SK-N-SH (cell line): ENCODE measurements around the gene TRPM3. TPM values are rescaled to one million over a fixed set of nuclear protein-coding genes. Genes with fewer than 3 reads are reported as not detected.

Experiments used
- CTCF ChIA-PET: fragments of 300-600, 350-600 bp; formaldehyde crosslinking; extraction: SDS; loops from one replicate; lab custom pipeline; 2021; lab: Yijun Ruan, JAX
- POLR2A ChIA-PET: fragments of 350-600 bp; sonication (Branson Sonifier 250); formaldehyde crosslinking; extraction: SDS; loops from one replicate; lab custom pipeline; 2020; ENCODE audit warnings: antibody characterized with exemption, inconsistent platforms; lab: Yijun Ruan, JAX
- DNase-seq: peaks from one replicate; pipeline ENCODE4 v3.0.0; 2012
- H2AFZ ChIP-seq: fragments of 200-600 bp; sonication (generic); 2 replicates; pipeline ENCODE4 v1.8.1; 2016; ENCODE audit warnings: antibody characterized with exemption, mild to moderate bottlenecking, low read depth
- H3F3A ChIP-seq: fragments of 200-600 bp; sonication (generic); replicated peaks from 2 replicates; pipeline ENCODE3; 2016; ENCODE audit warnings: antibody characterized with exemption, mild to moderate bottlenecking; ENCODE audit not compliant: insufficient read depth
- H3K27ac ChIP-seq, 2 experiments: fragments of 200-500 bp in 1 of 2; fragments of 200-600 bp in 1 of 2; sonication (Bioruptor generic) in 1 of 2; sonication (generic), shearing (Covaris generic) in 1 of 2; 2 replicates each; pipeline versions ENCODE4 v1.5.1 to v1.6.1; 2014 to 2016; ENCODE audit warnings: low read depth in 2 of 2, inconsistent platforms in 1 of 2, low read length in 1 of 2, mild to moderate bottlenecking in 1 of 2, mixed read lengths in 1 of 2
- H3K27me3 ChIP-seq: fragments of 200-600 bp; sonication (generic), shearing (Covaris generic); 2 replicates; pipeline ENCODE4 v1.6.1; 2016; ENCODE audit warnings: mixed run types; ENCODE audit not compliant: insufficient read depth
- H3K36me3 ChIP-seq, 2 experiments: fragments of 200-500 bp in 1 of 2; fragments of 200-600 bp in 1 of 2; sonication (Bioruptor generic) in 1 of 2; sonication (generic) in 1 of 2; replicated peaks in 1 of 2; 2 replicates each; pipeline versions ENCODE3 to v1.5.1; 2014 to 2016; ENCODE audit warnings: low read length in 1 of 2, mild to moderate bottlenecking in 1 of 2; ENCODE audit not compliant: insufficient read depth in 2 of 2, control insufficient read depth in 1 of 2
- H3K4me1 ChIP-seq, 2 experiments: fragments of 200-500 bp in 1 of 2; fragments of 200-600 bp in 1 of 2; sonication (Bioruptor generic) in 1 of 2; sonication (generic), shearing (Covaris generic) in 1 of 2; 2 replicates each; pipeline versions ENCODE4 v1.5.1 to v1.6.1; 2014 to 2016; ENCODE audit warnings: low read depth in 1 of 2, low read length in 1 of 2, mixed run types in 1 of 2; ENCODE audit not compliant: insufficient read depth in 2 of 2, control insufficient read depth in 1 of 2
- H3K4me2 ChIP-seq: fragments of 200-600 bp; sonication (generic), shearing (Covaris generic); 2 replicates; pipeline ENCODE4 v1.6.1; 2017; ENCODE audit warnings: mixed run types
- H3K4me3 ChIP-seq, 2 experiments: fragments of 200-500 bp in 1 of 2; fragments of 200-600 bp in 1 of 2; sonication (Bioruptor generic) in 1 of 2; sonication (generic), shearing (Covaris generic) in 1 of 2; 2 replicates each; pipeline versions ENCODE4 v1.5.1 to v1.8.1; 2014 to 2016; ENCODE audit warnings: low read depth in 2 of 2, inconsistent platforms in 1 of 2, low read length in 1 of 2, mild to moderate bottlenecking in 1 of 2, mixed read lengths in 1 of 2, moderate library complexity in 1 of 2
- H3K79me2 ChIP-seq: fragments of 200-600 bp; sonication (generic); 2 replicates; pipeline ENCODE4 v1.8.1; 2017; ENCODE audit warnings: mild to moderate bottlenecking; ENCODE audit not compliant: insufficient read depth
- H3K9ac ChIP-seq: fragments of 200-600 bp; sonication (generic); 2 replicates; pipeline ENCODE4 v1.6.1; 2017; ENCODE audit warnings: mixed run types
- H3K9me2 ChIP-seq: fragments of 200-600 bp; sonication (generic); 2 replicates; pipeline ENCODE4 v1.6.1; 2017; ENCODE audit warnings: mixed run types
- H3K9me3 ChIP-seq: fragments of 200-600 bp; sonication (generic); 2 replicates; pipeline ENCODE4 v1.6.1; 2017; ENCODE audit warnings: mixed run types, mild to moderate bottlenecking, moderate library complexity
- H4K20me1 ChIP-seq: fragments of 200-600 bp; sonication (generic); 2 replicates; pipeline ENCODE4 v1.6.1; 2017; ENCODE audit warnings: mild to moderate bottlenecking, mixed run types; ENCODE audit not compliant: insufficient read depth
- EZH2phosphoT487 ChIP-seq: fragments of 200-600 bp; sonication (generic); IDR thresholded peaks from 2 replicates; pipeline ENCODE4 v1.6.1; 2017; ENCODE audit warnings: low read depth, mixed run types, mild to moderate bottlenecking, antibody characterized with exemption, moderate library complexity, borderline replicate concordance
- FOSL2 ChIP-seq: IDR thresholded peaks from 2 replicates; pipeline ENCODE4 v1.4.0; 2012; ENCODE audit warnings: low read depth, mild to moderate bottlenecking, moderate library complexity, borderline replicate concordance
- FOXJ3 ChIP-seq: sonication (generic); formaldehyde crosslinking; IDR thresholded peaks from 2 replicates; pipeline ENCODE4 v1.5.1; 2020; ENCODE audit warnings: mild to moderate bottlenecking, missing genetic modification reagents
- FOXM1 ChIP-seq: IDR thresholded peaks from 2 replicates; pipeline ENCODE4 v1.4.0; 2012; ENCODE audit warnings: low read depth, mild to moderate bottlenecking
- GABPA ChIP-seq: IDR thresholded peaks from 2 replicates; pipeline ENCODE4 v1.4.0; 2012; ENCODE audit warnings: low read depth, mild to moderate bottlenecking
- GATA2 ChIP-seq: sonication (generic); formaldehyde crosslinking; IDR thresholded peaks from 2 replicates; pipeline ENCODE4 v1.5.0; 2020; ENCODE audit warnings: mild to moderate bottlenecking, missing genetic modification reagents
- JUND ChIP-seq: IDR thresholded peaks from 2 replicates; pipeline ENCODE4 v1.4.0; 2012
- MEF2A ChIP-seq: IDR thresholded peaks from 2 replicates; pipeline ENCODE4 v1.4.0; 2012; ENCODE audit warnings: low read depth, borderline replicate concordance
- MXI1 ChIP-seq: IDR thresholded peaks from 2 replicates; pipeline ENCODE4 v1.6.1; 2012; ENCODE audit warnings: mild to moderate bottlenecking, low read depth, low read length, improper control_type of control experiment
- NFIC ChIP-seq: IDR thresholded peaks from 2 replicates; pipeline ENCODE4 v1.4.0; 2012; ENCODE audit warnings: borderline replicate concordance
- RAD21 ChIP-seq: IDR thresholded peaks from 2 replicates; pipeline ENCODE4 v1.6.1; 2012; ENCODE audit warnings: mild to moderate bottlenecking, low read length
- RFX5 ChIP-seq: IDR thresholded peaks from 2 replicates; pipeline ENCODE4 v1.6.1; 2012; ENCODE audit warnings: mild to moderate bottlenecking, improper control_type of control experiment, low read length
- SIN3A ChIP-seq: IDR thresholded peaks from 2 replicates; pipeline ENCODE4 v1.6.1; 2012; ENCODE audit warnings: low read depth, mild to moderate bottlenecking, low read length, moderate library complexity, borderline replicate concordance
- SMC3 ChIP-seq: IDR thresholded peaks from 2 replicates; pipeline ENCODE4 v1.6.1; 2012; ENCODE audit warnings: low read depth, low read length, improper control_type of control experiment
- TCF12 ChIP-seq: IDR thresholded peaks from 2 replicates; pipeline ENCODE4 v1.4.0; 2012
- WGBS: methylation state at CpG from one replicate; pipeline ENCODE4 v1.1.6; 2017; ENCODE audit warnings: low lambda C conversion rate; 5-methylcytosine and 5-hydroxymethylcytosine counted together
- polyA plus RNA-seq, 3 experiments: library from polyadenylated mRNA; depleted of rRNA; stranded (reverse); fragments of >200 nt; gene quantifications; 2 replicates each; pipeline ENCODE4 v1.2.3, GENCODE V29; 2012
- TF ChIP-seq, protein P1 (sequence below): IDR thresholded peaks from 2 replicates; pipeline ENCODE4 v1.6.1; 2012; ENCODE audit warnings: mild to moderate bottlenecking, low read depth, low read length, moderate library complexity
- TF ChIP-seq, protein P2 (sequence below): IDR thresholded peaks from 2 replicates; pipeline ENCODE4 v1.4.0; 2012; ENCODE audit warnings: low read depth, borderline replicate concordance
- TF ChIP-seq, protein P3 (sequence below): IDR thresholded peaks from 2 replicates; pipeline ENCODE4 v1.4.0; 2012; ENCODE audit warnings: low read depth

TRPM3 gene
- polyA plus RNA-seq, 1 of the 3 experiments (the other 2 are of a cell fraction) = not detected

DNA sequence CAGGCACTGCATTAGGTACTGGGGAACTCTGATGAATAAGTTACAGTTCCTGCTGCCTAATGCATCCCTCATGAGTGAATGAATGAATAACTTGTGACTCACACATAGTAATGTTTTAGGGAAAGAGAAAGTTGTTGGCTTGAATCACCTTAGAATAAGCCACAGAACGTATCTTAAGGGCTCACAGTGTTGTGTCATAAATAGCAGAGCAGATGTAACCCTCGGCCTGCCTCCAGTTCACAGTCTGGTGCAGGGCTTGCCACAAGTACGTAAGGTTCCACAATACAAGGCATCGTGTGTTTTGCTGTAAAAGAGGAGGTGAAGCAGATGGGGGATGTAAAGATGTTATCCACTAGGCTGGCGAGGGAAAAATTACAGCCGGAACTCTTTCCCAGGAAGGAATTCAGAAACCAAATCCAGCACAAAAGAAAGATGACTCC is 218.7 kb downstream of the TRPM3 start (continued):
- TF ChIP-seq, protein P1, sequence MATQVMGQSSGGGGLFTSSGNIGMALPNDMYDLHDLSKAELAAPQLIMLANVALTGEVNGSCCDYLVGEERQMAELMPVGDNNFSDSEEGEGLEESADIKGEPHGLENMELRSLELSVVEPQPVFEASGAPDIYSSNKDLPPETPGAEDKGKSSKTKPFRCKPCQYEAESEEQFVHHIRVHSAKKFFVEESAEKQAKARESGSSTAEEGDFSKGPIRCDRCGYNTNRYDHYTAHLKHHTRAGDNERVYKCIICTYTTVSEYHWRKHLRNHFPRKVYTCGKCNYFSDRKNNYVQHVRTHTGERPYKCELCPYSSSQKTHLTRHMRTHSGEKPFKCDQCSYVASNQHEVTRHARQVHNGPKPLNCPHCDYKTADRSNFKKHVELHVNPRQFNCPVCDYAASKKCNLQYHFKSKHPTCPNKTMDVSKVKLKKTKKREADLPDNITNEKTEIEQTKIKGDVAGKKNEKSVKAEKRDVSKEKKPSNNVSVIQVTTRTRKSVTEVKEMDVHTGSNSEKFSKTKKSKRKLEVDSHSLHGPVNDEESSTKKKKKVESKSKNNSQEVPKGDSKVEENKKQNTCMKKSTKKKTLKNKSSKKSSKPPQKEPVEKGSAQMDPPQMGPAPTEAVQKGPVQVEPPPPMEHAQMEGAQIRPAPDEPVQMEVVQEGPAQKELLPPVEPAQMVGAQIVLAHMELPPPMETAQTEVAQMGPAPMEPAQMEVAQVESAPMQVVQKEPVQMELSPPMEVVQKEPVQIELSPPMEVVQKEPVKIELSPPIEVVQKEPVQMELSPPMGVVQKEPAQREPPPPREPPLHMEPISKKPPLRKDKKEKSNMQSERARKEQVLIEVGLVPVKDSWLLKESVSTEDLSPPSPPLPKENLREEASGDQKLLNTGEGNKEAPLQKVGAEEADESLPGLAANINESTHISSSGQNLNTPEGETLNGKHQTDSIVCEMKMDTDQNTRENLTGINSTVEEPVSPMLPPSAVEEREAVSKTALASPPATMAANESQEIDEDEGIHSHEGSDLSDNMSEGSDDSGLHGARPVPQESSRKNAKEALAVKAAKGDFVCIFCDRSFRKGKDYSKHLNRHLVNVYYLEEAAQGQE = no peak
- no peak for TF ChIP-seq FOXJ3
- TF ChIP-seq TCF12 = peak; percentile 88
- TF ChIP-seq FOXM1 = no peak

DNA sequence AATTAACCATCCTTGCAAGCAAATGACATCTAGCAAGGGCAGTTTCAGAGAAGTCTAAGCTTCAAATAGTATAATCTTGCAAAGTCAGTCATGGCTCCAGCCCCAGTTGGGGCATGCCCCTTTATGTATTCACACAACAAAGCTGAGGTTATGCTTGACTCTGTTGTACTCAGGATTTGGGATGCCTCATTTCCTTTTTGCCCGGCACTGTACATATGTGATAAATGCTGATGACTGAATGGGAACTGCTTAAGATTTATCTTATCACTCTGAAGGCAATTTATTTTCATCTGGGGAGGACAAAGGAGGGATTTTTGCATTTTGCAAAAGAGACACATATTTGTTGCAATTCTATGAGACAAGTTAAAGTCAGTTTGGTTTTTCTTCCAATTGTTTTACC is 219.2 kb downstream of the TRPM3 start:
- POLR2A ChIA-PET = no interaction called here

More for the DNA sequence above, 219.2 kb downstream of the TRPM3 start:
- Histone ChIP-seq H3K27me3 (no peaks in the 10 kb centered on the region), H3K9me2 (no peaks in the 10 kb centered on the region), H3K4me2 (peak overlapping the region; percentile 67), H3K9me3 (no peaks in the 10 kb centered on the region), H3K4me3 (no peak overlapping the region), H3K9ac (no peak overlapping the region), H3K36me3 (no peaks in the 10 kb centered on the region), H3F3A (peaks cover 18% of the 10 kb centered on the region), H3K27ac (peak overlapping the region in 1 of 2 experiments; percentile 84; a peak in 2 of 4 replicates), H4K20me1 (no peaks in the 10 kb centered on the region), H2AFZ (peak overlapping the region; percentile 6; the same call in 1 of the 2 replicates), H3K79me2 (no peaks in the 10 kb centered on the region), H3K4me1 (no peaks in the 10 kb centered on the region; a peak in 1 of 4 replicates)
- CTCF ChIA-PET = no interaction called here
- no peak for DNase-seq
- TF ChIP-seq GATA2 (CRISPR knock-in tag) = no peak
- no peak for TF ChIP-seq SIN3A
- TF ChIP-seq FOXJ3 = no peak
- no peak for TF ChIP-seq EZH2phosphoT487
- no peak for TF ChIP-seq RFX5
- TF ChIP-seq, protein P2, sequence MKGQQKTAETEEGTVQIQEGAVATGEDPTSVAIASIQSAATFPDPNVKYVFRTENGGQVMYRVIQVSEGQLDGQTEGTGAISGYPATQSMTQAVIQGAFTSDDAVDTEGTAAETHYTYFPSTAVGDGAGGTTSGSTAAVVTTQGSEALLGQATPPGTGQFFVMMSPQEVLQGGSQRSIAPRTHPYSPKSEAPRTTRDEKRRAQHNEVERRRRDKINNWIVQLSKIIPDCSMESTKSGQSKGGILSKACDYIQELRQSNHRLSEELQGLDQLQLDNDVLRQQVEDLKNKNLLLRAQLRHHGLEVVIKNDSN = no peak
- TF ChIP-seq NFIC = no peak
- TF ChIP-seq, protein P3, sequence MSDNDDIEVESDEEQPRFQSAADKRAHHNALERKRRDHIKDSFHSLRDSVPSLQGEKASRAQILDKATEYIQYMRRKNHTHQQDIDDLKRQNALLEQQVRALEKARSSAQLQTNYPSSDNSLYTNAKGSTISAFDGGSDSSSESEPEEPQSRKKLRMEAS = no peak
- no peak for TF ChIP-seq FOSL2
- no peak for TF ChIP-seq MXI1
- TF ChIP-seq RAD21 = no peak
- no peak for TF ChIP-seq MEF2A
- TF ChIP-seq FOXM1 = no peak
- TF ChIP-seq SMC3 = no peak
- TF ChIP-seq GABPA = no peak
- no peak for TF ChIP-seq JUND
- WGBS = 0% methylated on average over 1 of the region's 1 CpG
